ENCODE measurements around the gene TBX2.
A peak's percentile ranks its signal among the peaks of the same experiment; 100 is the strongest.
"Not testable (repeated sequence)": the region's sequence is repeated elsewhere in the genome, so short reads cannot be mapped to it uniquely, and the experiment has no call there.

Gene TBX2

DNA sequence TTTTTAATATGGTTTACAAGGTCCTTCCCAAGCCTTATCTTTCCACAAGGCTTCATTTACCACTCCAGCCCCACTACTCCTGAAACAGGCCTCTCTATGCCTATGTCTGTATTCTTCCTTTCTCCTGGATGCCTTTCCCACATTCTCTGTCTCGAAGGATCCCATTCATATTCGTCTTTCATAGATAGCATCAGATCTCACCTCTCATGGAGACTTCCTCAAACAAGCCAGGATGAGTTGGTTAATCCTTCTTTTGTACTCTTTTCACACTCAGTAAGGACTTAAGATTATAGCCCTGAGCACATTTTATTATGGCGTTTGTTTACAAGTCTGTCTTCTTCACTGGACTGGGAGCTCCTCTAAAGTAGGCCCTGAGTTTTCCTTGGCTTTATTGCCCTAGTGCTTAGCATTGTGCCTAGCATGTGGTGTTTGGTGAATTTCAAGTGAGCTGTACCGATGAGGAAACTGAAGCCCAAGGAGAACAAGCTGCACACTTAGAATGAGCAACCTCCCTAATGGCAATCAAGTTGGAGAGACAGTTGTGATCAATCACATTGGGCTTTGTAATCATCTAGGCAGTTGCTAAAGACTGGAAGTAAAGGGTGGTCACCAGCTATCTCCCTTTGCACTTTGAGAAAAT, 42.6 kb downstream of the TBX2 start:
- Mint-ChIP-seq H3K27me3 (peaks cover 32% of the 10 kb centered on the region), H3K9me3 (peaks cover 9% of the 10 kb centered on the region), H3K27ac (no peak overlapping the region), H3K36me3 (peaks cover 14% of the 10 kb centered on the region), H3K4me1 (no peaks in the 10 kb centered on the region), H3K4me3 (no peak overlapping the region)

- H3K9me3 Mint-ChIP-seq, result peaks cover 4% of the 10 kb centered on the region
- peaks cover 32% of the 10 kb centered on the region for H3K27me3 Mint-ChIP-seq
Measured at GRCh38 chr17:61442878-61443474, 43.3 kb downstream of the TBX2 start.

GRCh38 chr17:61443475-61443882, 43.8 kb downstream of the TBX2 start:
- Mint-ChIP-seq H3K4me1 (no peaks in the 10 kb centered on the region), H3K27me3 (peaks cover 31% of the 10 kb centered on the region), H3K36me3 (peaks cover 12% of the 10 kb centered on the region), H3K27ac (no peak overlapping the region), H3K9me3 (peaks cover 4% of the 10 kb centered on the region), H3K4me3 (no peak overlapping the region)

More at GRCh38 chr17:61442878-61443474, 43.3 kb downstream of the TBX2 start:
- Mint-ChIP-seq H3K27ac (no peak overlapping the region), H3K4me1 (no peaks in the 10 kb centered on the region), H3K4me3 (no peak overlapping the region), H3K36me3 (peaks cover 12% of the 10 kb centered on the region)

GRCh38 chr17:61444075-61444474, 44.4 kb downstream of the TBX2 start:
- Mint-ChIP-seq H3K36me3 (peaks cover 10% of the 10 kb centered on the region), H3K9me3 (peaks cover 4% of the 10 kb centered on the region)

GRCh38 chr17:61444831-61445230, 45.2 kb downstream of the TBX2 start:
- Mint-ChIP-seq H3K36me3 (peaks cover 7% of the 10 kb centered on the region), H3K27me3 (peaks cover 26% of the 10 kb centered on the region), H3K9me3 (peaks cover 4% of the 10 kb centered on the region)

More at GRCh38 chr17:61444075-61444474, 44.4 kb downstream of the TBX2 start:
- no peak overlapping the region for H3K27ac Mint-ChIP-seq
- H3K27me3 Mint-ChIP-seq, result peaks cover 29% of the 10 kb centered on the region
- no peaks in the 10 kb centered on the region for H3K4me1 Mint-ChIP-seq
- no peak overlapping the region for H3K4me3 Mint-ChIP-seq

DNA sequence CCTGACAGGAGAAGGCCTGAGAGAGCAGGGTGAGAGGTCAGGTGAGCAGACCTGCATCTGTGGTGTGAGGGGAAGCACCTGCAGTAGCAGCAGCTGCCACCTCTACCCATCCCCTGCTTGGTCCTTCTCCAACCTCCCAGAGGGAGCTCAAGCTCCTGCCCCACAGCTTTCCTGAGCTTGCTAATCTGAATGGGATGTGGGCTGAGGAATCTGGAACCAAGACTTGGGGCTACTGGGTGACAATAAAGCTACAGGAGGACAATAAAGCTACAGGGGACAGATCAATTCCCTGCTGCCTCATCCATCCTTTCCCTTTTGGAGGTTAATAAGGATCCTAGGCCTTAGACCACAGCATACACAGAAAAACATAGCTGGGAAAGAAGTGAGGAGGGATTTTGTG, 47.7 kb downstream of the TBX2 start:
- H3K4me1 Mint-ChIP-seq, result peaks cover 4% of the 10 kb centered on the region
- no peak overlapping the region for H3K4me3 Mint-ChIP-seq
- no peak overlapping the region for H3K27ac Mint-ChIP-seq
- no peaks in the 10 kb centered on the region for H3K36me3 Mint-ChIP-seq
- peaks cover 20% of the 10 kb centered on the region for H3K27me3 Mint-ChIP-seq
- H3K9me3 Mint-ChIP-seq, result no peaks in the 10 kb centered on the region

More at GRCh38 chr17:61444831-61445230, 45.2 kb downstream of the TBX2 start:
- Mint-ChIP-seq H3K4me3 (no peak overlapping the region), H3K4me1 (no peaks in the 10 kb centered on the region), H3K27ac (no peak overlapping the region)

GRCh38 chr17:61448042-61448441, 48.4 kb downstream of the TBX2 start:
- no peak overlapping the region for H3K27ac Mint-ChIP-seq
- peaks cover 10% of the 10 kb centered on the region for H3K4me1 Mint-ChIP-seq
- peaks cover 24% of the 10 kb centered on the region for H3K27me3 Mint-ChIP-seq

GRCh38 chr17:61449140-61449539, 49.5 kb downstream of the TBX2 start:
- not testable (repeated sequence) for H3K4me3 Mint-ChIP-seq, H3K27ac Mint-ChIP-seq, H3K36me3 Mint-ChIP-seq, H3K9me3 Mint-ChIP-seq
- H3K27me3 Mint-ChIP-seq, result peaks cover 33% of the 10 kb centered on the region
- peaks cover 19% of the 10 kb centered on the region for H3K4me1 Mint-ChIP-seq

More at GRCh38 chr17:61448042-61448441, 48.4 kb downstream of the TBX2 start:
- Mint-ChIP-seq H3K9me3 (no peaks in the 10 kb centered on the region), H3K36me3 (no peaks in the 10 kb centered on the region), H3K4me3 (no peak overlapping the region)

GRCh38 chr17:61449707-61450640, 50.3 kb downstream of the TBX2 start:
- H3K27me3 Mint-ChIP-seq, result peaks cover 34% of the 10 kb centered on the region
- H3K4me1 Mint-ChIP-seq, result peaks cover 22% of the 10 kb centered on the region
- H3K4me3 Mint-ChIP-seq, result no peak overlapping the region
- no peaks in the 10 kb centered on the region for H3K36me3 Mint-ChIP-seq
- no peaks in the 10 kb centered on the region for H3K9me3 Mint-ChIP-seq
- H3K27ac Mint-ChIP-seq, result no peak overlapping the region

GRCh38 chr17:61450641-61451537, 51.2 kb downstream of the TBX2 start:
- Mint-ChIP-seq H3K27ac (no peak overlapping the region), H3K9me3 (no peaks in the 10 kb centered on the region), H3K4me3 (peak overlapping the region; percentile 68), H3K4me1 (peaks cover 27% of the 10 kb centered on the region), H3K36me3 (no peaks in the 10 kb centered on the region), H3K27me3 (peaks cover 41% of the 10 kb centered on the region)

DNA sequence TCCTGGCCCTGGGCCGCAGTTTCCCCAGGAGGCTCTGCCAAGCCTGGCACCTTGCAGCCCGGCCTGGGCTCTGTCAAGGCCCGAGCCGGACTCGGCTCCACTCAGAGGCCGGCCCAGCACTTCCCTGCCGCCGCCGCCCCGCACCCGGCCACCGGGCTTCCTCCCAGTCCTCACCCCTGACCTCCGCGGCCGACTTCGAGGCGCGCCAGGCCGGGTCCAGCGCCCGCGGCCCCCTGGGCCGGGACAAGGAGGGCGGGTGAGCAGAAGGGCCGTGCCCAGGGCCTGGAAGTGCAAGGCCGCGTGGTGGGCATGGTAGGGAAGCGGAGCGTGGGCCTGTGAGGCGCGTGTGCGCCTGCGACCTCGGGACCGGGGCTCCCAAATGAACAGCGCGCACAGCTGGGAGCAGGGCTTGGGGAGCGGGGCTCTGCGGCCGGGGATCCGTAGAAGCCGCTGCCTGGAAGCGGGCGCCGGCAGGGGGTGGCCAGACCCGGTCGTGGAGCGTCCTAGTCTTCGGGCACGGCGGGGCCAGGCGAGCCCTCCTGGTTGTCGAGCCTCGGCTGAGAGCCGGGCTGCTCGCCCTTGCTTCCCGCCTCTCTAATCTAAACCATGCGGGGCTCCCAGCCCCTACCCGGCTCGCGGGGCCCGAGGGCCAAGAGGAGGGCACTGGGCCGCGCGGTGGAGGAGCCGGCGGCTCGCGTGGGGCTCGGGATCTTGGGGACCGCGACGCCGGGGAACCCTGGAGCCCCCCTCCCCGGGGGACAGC, 52.1 kb downstream of the TBX2 start:
- H3K36me3 Mint-ChIP-seq, result no peaks in the 10 kb centered on the region
- H3K4me1 Mint-ChIP-seq, result peaks cover 27% of the 10 kb centered on the region
- H3K27me3 Mint-ChIP-seq, result peaks cover 41% of the 10 kb centered on the region
- no peak overlapping the region for H3K27ac Mint-ChIP-seq
- no peaks in the 10 kb centered on the region for H3K9me3 Mint-ChIP-seq
- peak overlapping the region; percentile 68 for H3K4me3 Mint-ChIP-seq

GRCh38 chr17:61452301-61453290, 53.0 kb downstream of the TBX2 start, which contains the start of gene TBX4:
TBX4 (plus strand) TSS chr17:61452422; CDS start chr17:61456491, 4,069 bp downstream.
- H3K4me3 Mint-ChIP-seq, result peak within 1 kb of the TSS; percentile 68

DNA sequence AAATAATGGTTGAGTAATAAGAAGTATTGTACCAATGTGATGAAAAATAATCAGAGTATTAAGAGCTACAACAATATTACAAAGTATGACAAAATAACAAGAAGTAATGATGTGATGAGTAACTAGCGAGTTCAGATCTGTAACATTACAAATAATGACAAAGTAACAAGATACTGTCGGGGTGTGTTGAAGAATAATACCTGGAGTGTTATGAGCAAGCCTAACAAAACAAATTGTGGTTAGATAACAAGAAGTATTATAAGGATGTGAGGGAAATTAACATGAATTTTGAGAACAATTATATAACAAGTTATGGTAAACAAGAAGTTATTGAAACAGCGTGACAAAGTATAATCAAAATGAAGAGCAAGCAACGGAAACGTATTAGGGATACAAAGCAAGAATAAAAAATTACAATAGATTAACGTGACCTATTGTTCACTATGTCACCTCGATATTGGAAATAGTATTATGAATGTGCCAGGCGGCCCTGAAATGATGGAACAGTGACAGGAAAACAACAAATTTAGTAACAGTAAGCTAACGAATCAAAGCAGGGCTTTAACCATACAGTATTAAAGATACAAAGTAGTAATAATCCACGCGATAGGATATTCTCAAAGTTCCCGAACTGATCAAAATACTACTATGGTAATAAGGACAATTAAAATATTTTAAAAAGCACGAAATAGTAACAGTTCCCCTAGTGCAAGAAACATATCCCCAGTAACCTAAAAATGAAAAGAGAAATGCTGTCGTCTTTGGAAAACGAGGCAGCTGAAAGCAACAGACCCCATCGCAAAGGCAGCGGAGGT, 54.1 kb downstream of the TBX2 start:
- H3K4me3 Mint-ChIP-seq, result peak overlapping the region; percentile 71
- peaks cover 40% of the 10 kb centered on the region for H3K4me1 Mint-ChIP-seq
- no peaks in the 10 kb centered on the region for H3K9me3 Mint-ChIP-seq
- H3K36me3 Mint-ChIP-seq, result no peaks in the 10 kb centered on the region
- no peak overlapping the region for H3K27ac Mint-ChIP-seq
- H3K27me3 Mint-ChIP-seq, result peaks cover 55% of the 10 kb centered on the region

More at GRCh38 chr17:61452301-61453290, 53.0 kb downstream of the TBX2 start, which contains the start of gene TBX4:
- Mint-ChIP-seq H3K27me3 (peaks cover 45% of the 10 kb centered on the region), H3K27ac (no peak within 1 kb of the TSS), H3K4me1 (peaks cover 33% of the 10 kb centered on the region), H3K9me3 (no peaks in the 10 kb centered on the region), H3K36me3 (no peaks in the 10 kb centered on the region)
